HCT116 (cell line): ENCODE data around the gene ERLEC1. TPM values are rescaled to one million over a fixed set of nuclear protein-coding genes. Genes with fewer than 3 reads are reported as not detected.

Source experiments
- ATAC-seq: fragments of 200-7000 bp; cut with Tn5 transposase; 2 replicates; pipeline ENCODE4 v1.9.1; 2020; ENCODE audit warnings: mild to moderate bottlenecking, moderate library complexity
- BruUV-seq: library from RNA; stranded (reverse); fragments of 400-500 nt; replicated peaks from 2 replicates; lab custom pipeline; 2021; lab: Mats Ljungman, UMichigan
- CTCF ChIA-PET: fragments of 300-600 bp; sonication (Branson Sonifier 250); formaldehyde crosslinking; loops from one replicate; lab custom pipeline; 2021; ENCODE audit warnings: antibody characterized with exemption; lab: Charles Lee
- POLR2A ChIA-PET: fragments of 300-600, 350-600 bp; sonication (Branson Sonifier 250); formaldehyde crosslinking; loops from one replicate; lab custom pipeline; 2021; ENCODE audit warnings: antibody characterized with exemption; lab: Charles Lee
- RAD21 ChIA-PET, 2 experiments: fragments of 300-600 bp; sonication (Branson Sonifier 250); formaldehyde crosslinking; loops; one replicate each; lab custom pipeline; 2023; ENCODE audit warnings: low total read pairs in 2 of 2; ENCODE audit not compliant: uncharacterized antibody in 2 of 2, unreplicated experiment in 2 of 2, low non-redundant PET in 1 of 2; lab: Charles Lee
- DNase-seq: peaks from one replicate; pipeline ENCODE4 v3.0.0-alpha.2; 2010; ENCODE audit warnings: low read depth, low spot score
- H2AFZ ChIP-seq: fragments of 200-600 bp; shearing (Covaris generic), sonication (generic); 2 replicates; pipeline ENCODE4 v1.6.1; 2017; ENCODE audit warnings: low read depth, mixed run types, mixed read lengths, antibody characterized with exemption, low read length; ENCODE audit not compliant: poor library complexity, severe bottlenecking
- H3K27ac ChIP-seq: 2 replicates; pipeline ENCODE4 v1.5.1; 2012; ENCODE audit warnings: low read depth, low read length
- H3K27me3 ChIP-seq: fragments of 200-600 bp; sonication (generic); 2 replicates; pipeline ENCODE4 v1.6.1; 2016; ENCODE audit warnings: mixed run types, low read length, mixed read lengths; ENCODE audit not compliant: insufficient read depth
- H3K36me3 ChIP-seq, 2 experiments: fragments of 200-500 bp in 1 of 2; fragments of 200-600 bp in 1 of 2; sonication (Bioruptor generic) in 1 of 2; sonication (generic) in 1 of 2; 2 replicates each; pipeline versions ENCODE4 v1.5.1 to v1.6.1; 2014 to 2016; ENCODE audit warnings: low read length in 2 of 2, inconsistent platforms in 1 of 2, mixed read lengths in 1 of 2, mixed run types in 1 of 2; ENCODE audit not compliant: insufficient read depth in 2 of 2, control insufficient read depth in 1 of 2
- H3K4me1 ChIP-seq, 2 experiments: fragments of 200-600 bp in 1 of 2; sonication (generic) in 1 of 2; 2 replicates each; pipeline versions ENCODE4 v1.5.1 to v1.6.1; 2012 to 2017; ENCODE audit warnings: low read length in 2 of 2, inconsistent platforms in 1 of 2, mild to moderate bottlenecking in 1 of 2, mixed read lengths in 1 of 2, mixed run types in 1 of 2, moderate library complexity in 1 of 2; ENCODE audit not compliant: insufficient read depth in 2 of 2, control insufficient read depth in 1 of 2
- H3K4me2 ChIP-seq: fragments of 200-600 bp; sonication (generic); 2 replicates; pipeline ENCODE4 v1.6.1; 2017; ENCODE audit warnings: mixed run types, low read length, mixed read lengths
- H3K4me3 ChIP-seq, 2 experiments: fragments of 200-600 bp in 1 of 2; sonication (generic) in 1 of 2; replicated peaks in 1 of 2; 2 replicates each; pipeline ENCODE4 v1.5.1; 2011 to 2016; ENCODE audit warnings: low read length in 2 of 2, control low read depth in 1 of 2, low read depth in 1 of 2, mild to moderate bottlenecking in 1 of 2, mixed read lengths in 1 of 2, mixed run types in 1 of 2
- H3K79me2 ChIP-seq: fragments of 200-600 bp; sonication (generic); 2 replicates; pipeline ENCODE4 v1.6.1; 2017; ENCODE audit warnings: mild to moderate bottlenecking, mixed run types, low read length, moderate library complexity, mixed read lengths; ENCODE audit not compliant: insufficient read depth
- H3K9ac ChIP-seq: fragments of 200-600 bp; sonication (generic); 2 replicates; pipeline ENCODE4 v1.6.1; 2016; ENCODE audit warnings: low read length, mixed read lengths
- H3K9me2 ChIP-seq: fragments of 200-600 bp; sonication (generic), shearing (Covaris generic); 2 replicates; pipeline ENCODE4 v1.6.1; 2017; ENCODE audit warnings: mixed run types, mild to moderate bottlenecking, moderate library complexity; ENCODE audit not compliant: insufficient read depth
- H3K9me3 ChIP-seq, 2 experiments: fragments of 200-500 bp in 1 of 2; fragments of 200-600 bp in 1 of 2; sonication (Bioruptor generic) in 1 of 2; sonication (generic) in 1 of 2; 2 replicates each; pipeline ENCODE4 v1.6.1; 2014 to 2017; ENCODE audit warnings: low read length in 2 of 2, mixed read lengths in 2 of 2, inconsistent platforms in 1 of 2, low read depth in 1 of 2, mild to moderate bottlenecking in 1 of 2, mixed run types in 1 of 2, moderate library complexity in 1 of 2; ENCODE audit not compliant: control insufficient read depth in 1 of 2, insufficient read depth in 1 of 2
- H4K20me1 ChIP-seq: fragments of 200-600 bp; sonication (generic), shearing (Covaris generic); 2 replicates; pipeline ENCODE4 v1.6.1; 2017; ENCODE audit warnings: mixed run types, mild to moderate bottlenecking, moderate library complexity; ENCODE audit not compliant: insufficient read depth
- CTCF ChIP-seq, 3 experiments: fragments of 200-600 bp in 1 of 3; sonication (generic) in 1 of 3; IDR thresholded peaks in 2 of 3; conservative IDR thresholded peaks in 1 of 3; 2 replicates each; pipeline ENCODE4 v1.5.1; 2012 to 2017; ENCODE audit warnings: low read depth in 2 of 3, low read length in 2 of 3, antibody characterized with exemption in 1 of 3, borderline replicate concordance in 1 of 3, control low read depth in 1 of 3, mild to moderate bottlenecking in 1 of 3, mixed read lengths in 1 of 3, mixed run types in 1 of 3, moderate library complexity in 1 of 3; ENCODE audit not compliant: insufficient read depth in 1 of 3
- ELF1 ChIP-seq: IDR thresholded peaks from 2 replicates; pipeline ENCODE4 v1.6.1; 2012; ENCODE audit warnings: low read depth, borderline replicate concordance
- JUND ChIP-seq: IDR thresholded peaks from 2 replicates; pipeline ENCODE4 v1.6.1; 2012
- REST ChIP-seq: IDR thresholded peaks from 2 replicates; pipeline ENCODE4 v1.6.1; 2012; ENCODE audit warnings: low read depth
- SP1 ChIP-seq: IDR thresholded peaks from 2 replicates; pipeline ENCODE4 v1.6.1; 2012; ENCODE audit warnings: low read depth
- intact Hi-C: fragments of 100-400 bp; cut with micrococcal nuclease; formaldehyde crosslinking; loops from 2 replicates; pipeline ENCODE4 v1.10.0; 2022
- total RNA-seq: library from RNA; stranded (reverse); gene quantifications from one replicate; pipeline ENCODE4 v1.2.1, GENCODE V29; 2021; ENCODE audit not compliant: unreplicated experiment

Gene ERLEC1
- total RNA-seq, 1 experiment from 2014 or later: 26.9 TPM

GRCh38 chr2:53827398-53828175 lies 40.7 kb downstream of the ERLEC1 start:
- intact Hi-C loops: no loop called here
- Histone ChIP-seq H3K36me3 (no peaks in the 10 kb centered on the region), H4K20me1 (no peaks in the 10 kb centered on the region), H3K9ac (no peak overlapping the region), H3K9me2 (no peaks in the 10 kb centered on the region), H3K4me1 (no peaks in the 10 kb centered on the region), H2AFZ (no peak overlapping the region), H3K79me2 (no peaks in the 10 kb centered on the region), H3K4me3 (no peak overlapping the region), H3K27me3 (no peaks in the 10 kb centered on the region), H3K4me2 (no peak overlapping the region), H3K9me3 (no peaks in the 10 kb centered on the region), H3K27ac (no peak overlapping the region)
- BruUV-seq: no TSS peak
- CTCF ChIA-PET: no interaction called here
- no peak for TF ChIP-seq CTCF (IDR thresholded peaks at IDR 0.05 in 2 of 3, conservative IDR thresholded peaks at IDR 0.05 in 1 of 3; ENCODE audit: borderline replicate concordance in 1 of 3, insufficient read depth in 1 of 3, low read depth in 2 of 3, low read length in 2 of 3)
- no peak for TF ChIP-seq REST
- no peak for TF ChIP-seq SP1
- no peak for TF ChIP-seq ELF1
- TF ChIP-seq JUND: no peak
- RAD21 ChIA-PET: no interaction called here
- no peak for ATAC-seq
- POLR2A ChIA-PET: no interaction called here
- DNase-seq: no peak
